HG03039 (cell line): ENCODE results near the gene NUAK1.

ENCODE experiments used
- ATAC-seq: cut with Tn5 transposase; IDR thresholded peaks from one replicate; pipeline ENCODE4 v1.9.1; 2021; ENCODE audit warnings: mild to moderate bottlenecking, moderate library complexity; ENCODE audit not compliant: unreplicated experiment

NUAK1 gene

DNA sequence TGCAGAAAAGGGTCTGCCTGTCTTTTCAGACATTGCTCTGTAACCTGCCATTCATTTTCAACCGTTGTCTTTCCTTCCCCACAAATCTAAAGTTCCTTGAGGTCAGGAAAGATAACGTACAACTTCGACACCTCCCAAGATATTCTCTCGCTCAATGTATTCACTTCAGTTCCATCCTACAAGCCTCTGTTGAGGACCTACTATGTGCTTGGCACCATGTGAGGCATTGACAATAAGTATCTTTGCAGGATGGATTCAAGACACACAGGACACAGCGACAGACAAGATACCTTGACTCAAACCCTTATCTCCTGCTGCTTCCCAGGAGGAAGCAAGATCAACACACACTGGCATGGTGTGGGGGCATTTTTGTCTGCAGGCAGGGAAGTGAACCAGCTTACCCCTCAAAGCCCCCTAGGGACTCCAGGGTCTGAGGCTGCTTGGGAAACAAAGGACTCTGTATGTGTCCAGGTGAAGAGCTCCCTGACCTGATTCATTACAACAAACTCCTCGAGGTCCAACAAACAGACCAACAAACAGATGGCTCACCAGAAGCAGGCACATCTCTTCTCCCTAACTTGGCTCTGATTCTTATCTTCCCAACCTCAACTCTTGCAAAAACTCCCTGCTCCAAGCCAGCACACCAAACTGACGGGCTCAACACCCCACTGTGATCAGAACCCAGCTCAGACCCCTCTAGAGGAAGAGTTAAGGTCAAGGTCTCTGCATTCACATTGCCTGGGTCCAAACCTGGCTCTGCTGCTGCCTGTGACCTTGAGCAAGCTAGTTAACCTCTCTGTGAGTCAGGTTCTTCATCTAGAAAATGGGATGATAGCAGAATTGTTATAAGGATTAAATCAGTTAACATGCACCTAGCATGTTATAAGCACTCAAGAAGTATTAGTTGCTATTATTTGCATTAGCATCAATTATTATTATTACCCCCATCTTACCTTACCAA, 6.3 kb downstream of the NUAK1 start:
- no peak for ATAC-seq

DNA sequence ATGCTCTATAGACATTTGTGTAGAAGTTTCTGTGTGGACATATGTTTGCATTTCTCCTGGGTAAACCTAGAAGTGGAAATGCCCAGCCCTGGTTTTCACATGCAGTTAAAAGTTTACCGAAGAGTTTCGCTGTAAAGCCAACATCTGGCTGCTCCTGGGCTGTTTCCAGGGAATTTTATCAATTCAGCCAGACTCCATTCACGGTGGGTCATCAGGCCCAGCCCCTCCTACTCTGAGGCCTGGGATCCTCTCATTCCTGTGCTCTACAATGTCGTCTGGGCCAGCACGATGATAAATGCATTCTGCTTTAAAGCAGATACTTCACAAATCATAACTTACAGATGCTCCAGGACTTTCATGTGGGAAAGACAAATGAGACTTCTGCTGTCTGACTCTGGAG, 7.1 kb downstream of the NUAK1 start:
- no peak for ATAC-seq

DNA sequence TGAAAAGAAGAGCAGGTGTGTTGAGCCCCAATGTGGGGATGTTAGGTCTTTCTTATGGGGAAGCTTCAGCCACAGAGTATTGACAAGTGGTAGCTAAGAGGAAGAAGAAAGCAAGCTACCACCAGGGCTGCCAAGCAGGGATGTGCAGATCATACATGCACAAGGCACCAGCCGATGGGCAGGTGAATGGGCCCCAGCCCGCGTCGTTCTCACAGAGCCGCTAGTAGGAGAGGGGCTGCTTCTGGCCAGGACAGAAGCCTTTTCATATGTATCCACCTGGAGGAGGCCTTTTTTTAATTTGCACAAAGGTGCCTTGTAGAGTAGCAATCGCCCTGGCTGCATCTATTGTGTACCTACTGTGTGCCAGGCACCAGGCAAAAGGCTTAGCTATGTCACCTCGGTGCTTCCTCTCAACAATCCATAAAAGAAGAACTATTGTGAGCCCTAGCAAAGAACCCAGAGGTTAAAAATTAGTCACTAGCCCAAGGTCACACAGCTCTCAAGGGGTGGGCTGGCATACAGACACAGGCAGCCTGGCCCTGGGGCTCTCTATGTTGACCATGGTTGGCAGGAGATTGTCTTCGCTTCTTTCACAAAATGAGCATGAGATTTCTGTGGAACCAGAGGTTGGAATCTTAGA, 8.2 kb downstream of the NUAK1 start:
- no peak for ATAC-seq

DNA sequence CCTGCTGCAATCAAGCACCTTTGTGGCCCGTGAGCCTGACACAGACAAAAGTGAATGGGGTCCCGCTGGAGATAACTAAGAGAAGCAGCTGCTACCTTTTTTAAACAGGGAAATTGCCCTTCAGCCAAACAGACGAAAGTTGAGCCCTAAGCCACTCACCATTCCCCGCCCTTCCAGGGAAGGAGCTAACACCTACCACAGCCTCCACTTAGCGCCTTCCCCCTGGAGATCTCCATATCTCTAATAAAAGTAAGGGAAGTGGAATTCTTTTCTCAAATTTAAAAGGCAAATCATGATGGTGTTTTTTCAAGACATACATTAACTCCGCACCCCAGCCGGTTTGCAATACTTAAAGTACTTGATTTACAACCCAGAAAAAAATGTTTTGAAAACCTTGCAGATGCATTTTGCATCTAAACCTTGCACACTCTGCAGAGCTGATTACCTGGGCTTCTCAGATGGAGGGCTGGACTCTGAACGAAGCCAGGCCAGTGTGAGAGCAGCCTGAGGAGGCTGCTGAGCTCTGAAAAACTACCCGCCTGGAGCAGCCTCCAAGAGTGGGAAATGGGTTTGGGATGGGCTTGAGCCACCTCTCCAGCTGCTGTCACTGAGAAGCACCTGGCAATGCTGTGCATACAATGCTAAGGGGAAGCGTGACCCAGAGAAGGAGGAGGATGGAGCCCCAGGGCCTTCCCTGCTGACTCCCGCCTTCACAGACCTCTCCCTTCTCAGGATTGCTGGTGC, 10.0 kb downstream of the NUAK1 start:
- ATAC-seq: no peak

DNA sequence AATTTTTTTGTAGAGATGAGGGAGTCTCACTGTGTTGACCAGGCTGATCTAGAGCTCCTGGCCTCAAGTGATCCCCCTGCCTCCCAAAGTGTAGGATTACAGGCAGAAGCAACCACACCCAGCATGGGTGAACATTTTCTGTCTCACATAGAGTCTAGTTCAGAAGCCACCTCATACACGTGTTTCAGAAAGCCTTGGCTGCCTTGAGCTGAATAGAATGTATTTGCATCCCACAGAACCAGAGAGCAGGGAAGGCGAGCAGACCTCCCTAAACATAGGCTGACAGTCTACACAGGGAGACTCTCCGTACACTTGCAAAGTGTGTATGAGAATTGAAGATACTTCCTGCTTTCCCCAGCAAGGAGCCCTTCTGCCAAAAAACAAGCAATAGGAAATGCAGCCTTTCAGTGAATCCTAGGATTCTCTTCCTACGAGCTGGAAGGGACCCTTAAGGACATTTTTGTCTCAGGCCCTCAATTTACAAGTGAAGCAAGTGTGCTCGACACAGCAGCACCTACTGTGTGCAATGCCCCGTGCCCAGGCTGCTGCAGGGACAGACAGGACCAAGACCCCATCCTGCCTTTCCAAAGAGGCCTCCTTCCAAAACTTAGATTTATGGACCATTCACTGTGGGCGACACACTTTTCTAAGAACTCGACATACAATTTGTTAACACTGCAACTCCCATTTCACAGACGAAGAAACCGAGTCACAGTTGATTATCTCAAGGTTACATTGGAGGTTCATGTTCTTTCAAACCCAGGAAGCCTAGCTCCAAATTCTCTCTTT, 11.2 kb downstream of the NUAK1 start:
- no peak for ATAC-seq

DNA sequence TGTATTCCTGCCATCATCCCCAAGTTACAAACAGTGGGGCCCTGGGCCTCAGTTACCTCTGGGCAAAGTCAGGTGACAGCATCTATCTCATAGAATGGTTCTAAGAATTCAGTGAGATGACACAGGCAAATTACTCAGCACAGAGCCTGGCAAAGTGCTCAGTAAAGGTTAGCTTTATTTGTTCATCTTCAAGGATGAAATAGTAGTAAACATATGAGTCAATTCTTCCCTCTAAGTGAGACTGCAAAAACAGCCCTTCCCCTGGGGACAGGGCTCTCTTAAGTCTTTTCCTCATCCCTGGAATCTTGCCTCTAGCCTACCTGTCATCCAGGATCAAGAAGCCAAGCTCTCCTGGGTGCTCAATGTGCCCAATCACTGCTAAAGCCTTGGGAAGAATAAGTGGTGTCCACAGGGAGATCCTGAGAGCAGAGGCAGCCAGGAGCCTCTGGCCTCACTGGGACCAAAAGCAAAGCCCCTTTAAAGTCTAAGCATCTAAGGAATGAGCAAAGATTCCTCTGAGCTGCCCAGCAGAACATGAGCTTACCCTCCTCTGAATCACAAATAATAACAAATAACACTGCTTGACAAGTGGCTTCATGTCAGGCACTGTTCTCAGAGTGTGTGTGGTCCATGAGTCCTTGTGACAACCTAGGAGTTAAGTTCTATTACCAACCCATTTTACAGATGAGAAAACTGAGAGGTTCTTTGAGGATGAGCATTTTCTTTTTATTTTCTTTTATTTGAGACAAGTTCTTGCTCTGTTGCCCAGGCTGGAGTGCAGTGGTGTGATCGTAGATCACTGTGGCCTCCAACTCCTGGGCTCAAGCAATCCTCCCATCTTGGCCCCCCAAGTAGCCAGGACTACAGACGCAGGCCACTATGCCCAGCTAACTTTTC, 12.1 kb downstream of the NUAK1 start:
- ATAC-seq: no peak

DNA sequence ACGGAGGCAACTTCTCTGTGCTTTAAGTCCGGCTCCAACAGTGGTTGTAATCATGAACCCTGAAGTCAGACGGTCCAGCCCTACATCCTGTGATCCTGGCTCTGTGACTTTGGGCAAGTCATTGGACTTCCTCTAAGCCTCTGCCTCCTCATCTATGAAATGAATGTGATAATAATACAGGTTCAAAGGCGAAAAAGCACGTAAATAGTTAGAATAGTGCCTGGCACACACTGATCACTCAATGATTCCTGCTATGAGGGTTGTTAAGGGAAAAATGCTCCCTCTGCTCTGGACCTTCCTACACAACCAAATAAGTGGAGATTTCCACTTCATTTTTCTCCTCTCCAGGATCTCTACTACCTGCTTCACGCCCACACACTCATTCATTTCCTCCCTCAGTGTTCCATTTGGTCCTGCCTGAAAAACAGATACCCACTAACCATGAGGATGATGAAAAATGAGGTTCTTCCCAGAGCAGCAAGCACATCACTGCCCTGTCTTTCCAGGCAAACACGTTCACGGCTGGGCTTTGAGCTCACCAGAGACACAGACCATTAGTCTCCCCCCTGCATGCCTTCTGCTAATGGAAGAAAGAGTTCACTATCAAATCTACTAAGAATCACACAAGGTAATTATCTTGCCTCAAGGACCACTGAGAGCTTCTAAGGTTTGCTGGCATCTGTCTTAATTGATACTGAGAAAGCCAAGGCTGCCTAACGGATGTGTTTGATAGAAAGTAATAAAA, 13.2 kb downstream of the NUAK1 start:
- ATAC-seq: no peak

DNA sequence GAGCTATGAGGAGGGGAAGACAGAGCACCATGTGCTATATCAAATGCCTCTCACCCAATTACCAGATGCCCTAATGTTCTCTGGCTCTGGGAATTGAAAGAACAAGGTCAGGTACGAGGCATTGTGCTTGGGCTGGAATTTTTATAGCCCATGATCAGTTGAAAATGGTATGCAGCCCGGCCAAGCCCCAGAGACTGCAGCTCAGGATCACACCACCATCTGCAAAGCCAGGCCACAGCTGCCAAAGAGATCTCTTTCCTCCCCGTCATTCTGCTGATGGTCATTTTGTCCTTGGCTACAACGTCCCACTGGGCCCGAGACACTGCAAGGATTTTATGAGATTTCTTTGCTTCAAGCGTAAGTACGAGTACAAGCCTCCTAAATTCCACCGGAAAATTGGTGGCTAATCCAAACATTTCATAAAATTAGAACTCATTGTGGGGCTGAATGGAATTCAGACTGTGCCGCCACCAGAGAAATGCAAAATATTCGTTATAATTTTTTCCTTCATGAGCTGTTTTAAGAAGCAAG, 15.1 kb downstream of the NUAK1 start:
- no peak for ATAC-seq

DNA sequence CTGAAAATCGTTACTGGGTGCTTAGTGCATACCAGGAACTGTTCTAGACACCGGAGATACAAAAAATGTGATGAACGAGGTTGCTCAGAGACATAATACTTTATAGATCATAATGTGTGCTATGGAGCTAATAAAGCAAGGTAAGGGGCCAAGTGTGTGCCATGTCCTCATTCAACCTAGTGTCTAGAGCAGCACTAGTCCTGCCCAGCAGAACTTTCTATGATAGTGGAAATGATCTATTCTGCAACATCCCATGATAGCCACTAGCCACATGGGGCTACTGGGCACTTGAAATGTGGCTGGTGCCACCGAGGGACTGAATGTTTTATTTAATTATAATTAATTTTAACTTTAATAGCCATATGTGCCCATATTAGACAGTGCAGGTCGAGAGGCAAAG, 15.6 kb downstream of the NUAK1 start:
- no peak for ATAC-seq

DNA sequence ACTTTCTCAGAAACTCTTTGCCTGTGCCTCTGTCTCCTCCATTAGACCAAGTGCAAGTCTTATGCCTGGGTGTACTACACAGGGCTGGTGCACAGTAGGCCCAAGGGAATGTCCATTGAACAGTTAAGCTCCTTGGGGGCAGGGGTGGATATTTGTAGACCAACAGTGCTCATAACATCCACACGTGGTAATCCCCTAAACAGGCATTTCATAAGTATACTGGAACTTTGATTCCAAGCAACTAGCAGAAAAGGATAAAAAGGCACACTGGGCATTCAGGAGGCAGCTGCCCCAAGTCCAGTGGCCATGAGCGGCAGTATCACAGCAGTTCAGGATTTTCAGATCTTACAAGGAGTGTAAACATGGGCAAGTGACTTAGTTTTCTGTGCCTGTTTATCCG, 16.8 kb downstream of the NUAK1 start:
- ATAC-seq: no peak

DNA sequence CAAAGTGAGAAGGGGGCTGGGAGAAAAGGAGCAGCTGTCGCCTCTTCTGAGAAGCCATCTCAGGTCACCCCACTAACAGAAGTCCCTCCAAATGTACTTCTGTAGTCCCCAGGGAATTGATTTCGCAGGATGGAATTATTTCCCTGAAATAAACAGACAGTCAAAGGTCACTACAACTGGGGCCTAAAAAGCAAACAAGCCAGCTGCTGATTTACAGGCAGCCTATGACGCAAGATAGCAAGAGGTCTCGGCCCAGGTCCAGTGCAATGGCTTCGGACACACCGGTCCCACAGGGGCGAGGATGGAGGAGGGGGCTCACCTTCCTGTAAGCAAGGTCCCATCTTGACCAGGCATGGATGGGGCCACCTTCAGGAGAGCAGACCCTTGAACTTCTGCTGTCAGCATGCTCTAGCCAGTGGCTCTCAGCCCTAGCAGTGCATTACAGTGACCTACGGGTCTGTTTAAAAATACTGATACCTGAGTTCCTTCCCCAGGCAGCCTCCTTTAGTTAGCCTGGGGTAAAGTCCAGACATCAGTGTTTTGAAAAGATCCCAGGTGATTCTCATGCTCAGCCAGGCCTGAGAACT, 18.1 kb downstream of the NUAK1 start:
- ATAC-seq: no peak

DNA sequence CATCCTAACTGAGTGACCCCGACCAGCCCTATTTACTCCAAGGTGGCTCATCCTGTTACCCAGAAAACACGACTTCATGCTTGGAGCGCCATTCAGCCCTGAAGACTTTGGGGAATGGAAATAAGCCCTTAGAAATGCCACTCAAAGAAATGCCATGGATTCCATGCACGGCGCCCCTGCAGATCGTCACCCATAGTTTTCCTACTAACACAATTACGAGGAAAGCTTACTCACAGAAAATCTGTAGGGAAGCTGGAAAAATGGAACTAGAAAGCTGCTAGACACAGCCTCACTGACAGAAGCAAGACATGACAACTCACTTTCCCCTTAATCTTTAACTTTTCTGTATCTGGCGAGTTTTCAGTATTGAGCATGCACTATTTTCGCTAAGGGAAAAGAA, 19.5 kb downstream of the NUAK1 start:
- ATAC-seq: no peak

DNA sequence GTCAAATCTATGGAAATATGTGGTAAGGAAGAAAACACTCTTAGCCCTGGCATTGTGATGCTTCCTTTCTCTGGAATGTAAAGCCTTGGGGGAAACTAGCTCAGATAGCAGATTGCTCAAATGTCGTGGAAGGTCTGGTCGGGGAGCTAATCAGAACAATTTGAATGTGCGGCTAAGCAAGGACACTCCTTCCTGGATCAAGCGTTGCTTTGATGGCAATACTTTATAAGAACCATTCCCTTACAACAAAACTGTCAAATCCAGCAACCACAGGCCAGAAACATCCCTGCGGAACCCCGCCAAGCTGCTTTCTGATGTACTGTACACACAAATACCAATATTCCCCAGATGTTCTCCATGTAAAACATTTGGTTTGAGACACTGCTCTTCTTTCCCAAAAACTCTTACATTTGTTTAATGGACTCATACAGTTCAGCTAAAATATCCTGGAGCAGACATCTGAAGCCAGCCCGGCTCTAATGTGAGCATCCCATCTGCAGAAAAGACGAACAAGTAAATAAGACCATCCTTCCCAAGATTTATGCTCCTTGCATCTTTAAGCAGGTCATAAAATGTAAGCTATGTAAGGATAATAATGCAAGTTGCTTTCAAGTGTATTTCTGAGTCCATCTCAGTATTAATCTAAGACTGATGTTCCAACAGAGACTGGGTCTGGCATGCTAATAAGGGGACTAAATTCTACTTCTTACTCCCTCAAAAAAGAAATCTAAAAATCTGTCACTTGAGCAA, 20.2 kb downstream of the NUAK1 start:
- no peak for ATAC-seq

DNA sequence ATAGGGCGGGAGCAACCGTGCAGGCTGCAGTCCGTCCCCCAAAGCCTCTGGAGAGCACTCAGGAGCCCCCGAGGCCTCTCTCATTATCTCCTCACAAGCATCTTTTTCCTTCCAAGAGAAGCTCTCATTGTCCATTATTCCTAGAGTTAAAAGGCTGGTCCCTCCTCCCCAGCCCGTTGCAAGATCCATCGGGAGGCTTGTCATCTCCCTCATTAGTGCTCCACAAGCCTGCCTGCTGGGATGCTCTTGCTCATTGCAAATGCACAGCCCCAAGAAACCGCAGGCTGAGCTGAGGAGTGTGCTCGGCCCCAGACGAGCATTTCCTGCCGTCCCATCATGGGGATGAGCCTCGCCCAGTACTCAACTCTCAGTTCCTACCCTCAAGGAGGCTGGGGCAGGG, 23.3 kb downstream of the NUAK1 start:
- ATAC-seq: no peak

DNA sequence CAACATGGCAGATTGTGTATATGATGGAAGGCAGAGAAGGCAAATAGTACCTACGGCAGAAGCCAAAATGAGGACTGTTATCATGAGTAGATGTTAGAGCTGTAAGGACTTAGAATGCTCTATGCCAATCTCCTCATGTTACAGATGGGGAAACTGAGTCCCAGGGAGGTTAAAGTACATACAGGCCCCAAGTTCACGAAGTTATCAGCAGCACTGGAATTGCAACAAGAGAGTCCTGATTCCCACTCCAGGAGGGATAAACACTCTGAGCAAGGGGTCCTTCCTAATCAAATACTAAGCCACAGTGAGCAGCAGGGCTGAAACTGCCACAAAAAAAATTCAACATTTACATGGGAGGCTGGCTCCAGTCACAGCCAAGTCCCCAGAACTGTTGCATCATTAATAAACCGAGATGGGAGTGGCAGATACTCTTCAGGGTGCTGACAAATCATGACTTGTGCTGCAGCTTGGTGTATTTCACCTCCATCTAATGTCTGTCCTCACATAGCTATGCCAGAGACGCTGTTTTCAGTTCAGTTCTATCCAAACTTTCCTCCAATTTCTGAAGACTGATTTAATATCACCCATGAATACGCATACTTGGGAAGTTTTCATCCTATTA, 24.2 kb downstream of the NUAK1 start:
- ATAC-seq: no peak

DNA sequence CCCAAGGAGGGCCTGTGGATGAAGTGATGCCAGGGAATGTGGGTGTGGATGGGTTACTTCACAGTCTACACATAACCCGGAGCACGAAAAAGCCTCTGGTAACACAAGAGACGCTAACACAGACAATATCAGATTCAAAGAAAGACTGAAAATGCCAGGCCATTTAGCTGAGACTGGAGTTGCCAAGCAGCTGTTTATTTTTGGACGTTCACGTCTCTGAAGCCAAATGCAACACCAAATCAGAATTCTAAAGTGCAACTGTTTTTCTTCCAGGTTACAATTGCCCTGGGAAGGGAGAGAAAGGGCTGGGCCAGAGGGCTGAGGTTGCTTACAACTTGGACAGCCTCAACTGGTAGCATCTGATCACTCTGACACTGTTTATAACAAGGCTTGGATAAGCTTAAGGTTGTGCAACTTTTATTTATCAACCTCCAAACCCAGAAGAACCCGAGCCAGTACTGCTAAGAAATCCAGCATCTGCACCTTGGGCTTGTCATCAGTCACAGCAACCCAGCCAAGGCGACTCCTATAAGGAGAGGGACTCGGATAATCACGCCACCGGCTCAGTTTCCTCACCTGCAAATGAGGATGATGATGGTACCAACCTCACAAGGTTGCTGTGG, 24.8 kb downstream of the NUAK1 start:
- ATAC-seq: no peak

DNA sequence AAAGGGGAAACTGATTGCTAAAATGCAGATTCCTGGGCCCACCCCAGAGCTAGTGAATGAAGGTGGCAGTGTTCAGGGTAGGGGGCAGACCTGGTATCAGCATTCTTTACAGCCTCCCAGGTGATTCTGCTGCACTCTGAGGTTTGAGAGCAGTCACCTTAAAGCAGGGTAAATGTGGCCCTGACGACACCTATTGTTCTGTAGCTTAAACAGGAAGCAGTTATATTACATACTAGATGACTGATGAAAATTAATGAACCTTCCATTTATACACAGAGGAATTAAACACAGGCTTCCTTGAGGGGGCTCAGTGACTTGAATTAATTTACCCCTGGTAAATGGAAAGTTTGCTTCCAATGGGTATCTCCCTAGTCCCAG, 25.3 kb downstream of the NUAK1 start:
- ATAC-seq: no peak
